H1 (cell line): ENCODE results near the gene LRCH1. TPM values are rescaled to one million over a fixed set of nuclear protein-coding genes. Genes with fewer than 3 reads are reported as not detected.

Experiments
- BCL11A ChIP-seq, 2 experiments: IDR thresholded peaks; one replicate each; pipeline ENCODE4 v1.6.1; 2011; ENCODE audit warnings: low read depth in 2 of 2, low read length in 2 of 2, mild to moderate bottlenecking in 2 of 2
- POLR2A ChIP-seq, 2 experiments: IDR thresholded peaks; 1 replicate in 1 of 2; 2 replicates in 1 of 2; pipeline ENCODE4 v1.6.1; 2011; ENCODE audit warnings: low read depth in 2 of 2, low read length in 2 of 2, mild to moderate bottlenecking in 2 of 2; ENCODE audit errors: control extremely low read depth in 1 of 2
- POLR2AphosphoS5 ChIP-seq: IDR thresholded peaks from 2 replicates; pipeline ENCODE4 v1.6.1; 2011; ENCODE audit warnings: low read depth, low read length
- SIRT6 ChIP-seq: IDR thresholded peaks from one replicate; pipeline ENCODE4 v1.7.1; 2012; ENCODE audit warnings: low read length, inconsistent platforms
- polyA plus RNA-seq, 7 experiments: library from polyadenylated mRNA; depleted of rRNA in 3 of 7; stranded (reverse) in 5 of 7; unstranded in 2 of 7; fragments of >200 nt in 5 of 7; fragments of 200-250 nt in 2 of 7; gene quantifications; 1 replicate in 5 of 7; 2 replicates in 1 of 7; 4 replicates in 1 of 7; pipeline versions ENCODE4 v1.2.1 to v1.2.3, GENCODE V29; 2011 to 2013; ENCODE audit warnings: missing spikeins in 2 of 7, mixed read lengths in 2 of 7
- total RNA-seq: library from RNA; stranded (reverse); fragmentation: NEBNext Ultra II Directional; extraction: Animal tissue kit (Norgen Biotek cat#: 25700); gene quantifications from 2 replicates; pipeline ENCODE4 v1.2.1, GENCODE V29; 2021
- TF ChIP-seq, protein P1 (sequence below): IDR thresholded peaks from 2 replicates; pipeline ENCODE4 v1.6.1; 2011; ENCODE audit warnings: low read length, improper control_type of control experiment

The LRCH1 gene
- total and polyA plus RNA-seq, 2 of the 8 experiments (the other 6 are each of a cell fraction or from before 2014, with no cell fraction given): 3.0 to 10.1 TPM

DNA sequence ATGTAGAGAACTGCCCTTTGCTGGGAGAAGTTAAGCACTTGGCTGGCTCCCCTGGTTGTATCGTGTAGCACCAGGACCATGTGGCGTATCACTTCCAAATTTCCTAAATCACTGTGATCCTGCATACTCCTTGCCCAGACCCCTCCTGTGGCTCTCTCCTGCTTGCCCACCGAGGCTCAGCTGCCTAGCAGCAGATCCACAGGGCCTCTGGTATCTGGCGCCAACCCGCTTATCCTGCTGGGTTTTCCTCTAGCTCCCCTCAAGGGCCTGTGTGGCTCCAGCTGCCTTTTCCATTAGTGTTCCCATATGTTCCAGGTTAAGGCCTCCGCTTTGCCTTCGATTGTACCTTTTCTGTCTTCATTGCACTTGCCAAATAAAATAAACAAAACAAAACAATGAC is 16.5 kb downstream of the LRCH1 start (continued):
- no peak for TF ChIP-seq SIRT6
- TF ChIP-seq, protein P1, sequence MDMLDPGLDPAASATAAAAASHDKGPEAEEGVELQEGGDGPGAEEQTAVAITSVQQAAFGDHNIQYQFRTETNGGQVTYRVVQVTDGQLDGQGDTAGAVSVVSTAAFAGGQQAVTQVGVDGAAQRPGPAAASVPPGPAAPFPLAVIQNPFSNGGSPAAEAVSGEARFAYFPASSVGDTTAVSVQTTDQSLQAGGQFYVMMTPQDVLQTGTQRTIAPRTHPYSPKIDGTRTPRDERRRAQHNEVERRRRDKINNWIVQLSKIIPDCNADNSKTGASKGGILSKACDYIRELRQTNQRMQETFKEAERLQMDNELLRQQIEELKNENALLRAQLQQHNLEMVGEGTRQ: no peak
- no peak for TF ChIP-seq POLR2AphosphoS5
- TF ChIP-seq BCL11A (IDR thresholded peaks at IDR 0.05; ENCODE audit: low read depth in 2 of 2, low read length in 2 of 2): no peak
- TF ChIP-seq POLR2A (IDR thresholded peaks at IDR 0.05; ENCODE audit: control extremely low read depth in 1 of 2, low read depth in 2 of 2, low read length in 2 of 2): no peak
- TF ChIP-seq, all 59 proteins: peak for 0
